Measurements from ENCODE around the gene ZNF777.

DNA sequence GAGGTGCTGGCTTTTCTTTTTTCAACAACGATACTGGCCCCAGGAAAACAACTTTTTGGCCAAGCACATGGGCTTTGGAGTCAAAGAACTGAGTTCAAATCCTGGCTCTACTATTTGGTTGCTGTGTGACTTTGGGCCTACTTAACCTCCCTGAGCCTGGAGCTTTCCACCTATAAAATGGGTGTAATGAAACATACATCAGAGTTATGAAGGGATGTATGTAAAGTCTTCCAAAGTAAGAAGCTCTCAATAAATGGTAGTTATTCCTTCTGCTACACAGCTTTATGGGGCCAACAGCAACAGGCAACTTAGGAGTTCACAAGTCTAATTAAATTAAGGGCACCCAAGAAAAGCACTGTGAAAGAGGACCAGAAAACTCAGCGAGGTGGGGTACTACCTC is 33.0 kb downstream of the ZNF777 start:
- TF ChIP-seq EZH2phosphoT487 (IDR thresholded peaks at IDR 0.05; ENCODE audit: insufficient read depth, low read depth) (no peak), EZH2 (IDR thresholded peaks at IDR 0.05; ENCODE audit: insufficient read depth, poor library complexity, severe bottlenecking) (no peak)

All from GM23248 (cell line).